ENCODE results near the gene JMJD4. TPM values are rescaled to one million over a fixed set of nuclear protein-coding genes. Genes with fewer than 3 reads are reported as not detected.

Gene JMJD4
- total RNA-seq, 1 experiment from 2014 or later, result 24.4 TPM

- H3K79me2 ChIP-seq (ENCODE audit: insufficient read depth, low read length), result no peaks in the 10 kb centered on the region
- DNase-seq, result peak; percentile 22
- H3K4me1 Mint-ChIP-seq, result no peaks in the 10 kb centered on the region
- no peaks in the 10 kb centered on the region for H3K79me1 ChIP-seq (ENCODE audit: insufficient read depth, low read depth, low read length, poor library complexity, severe bottlenecking)
- TF ChIP-seq, protein P1, sequence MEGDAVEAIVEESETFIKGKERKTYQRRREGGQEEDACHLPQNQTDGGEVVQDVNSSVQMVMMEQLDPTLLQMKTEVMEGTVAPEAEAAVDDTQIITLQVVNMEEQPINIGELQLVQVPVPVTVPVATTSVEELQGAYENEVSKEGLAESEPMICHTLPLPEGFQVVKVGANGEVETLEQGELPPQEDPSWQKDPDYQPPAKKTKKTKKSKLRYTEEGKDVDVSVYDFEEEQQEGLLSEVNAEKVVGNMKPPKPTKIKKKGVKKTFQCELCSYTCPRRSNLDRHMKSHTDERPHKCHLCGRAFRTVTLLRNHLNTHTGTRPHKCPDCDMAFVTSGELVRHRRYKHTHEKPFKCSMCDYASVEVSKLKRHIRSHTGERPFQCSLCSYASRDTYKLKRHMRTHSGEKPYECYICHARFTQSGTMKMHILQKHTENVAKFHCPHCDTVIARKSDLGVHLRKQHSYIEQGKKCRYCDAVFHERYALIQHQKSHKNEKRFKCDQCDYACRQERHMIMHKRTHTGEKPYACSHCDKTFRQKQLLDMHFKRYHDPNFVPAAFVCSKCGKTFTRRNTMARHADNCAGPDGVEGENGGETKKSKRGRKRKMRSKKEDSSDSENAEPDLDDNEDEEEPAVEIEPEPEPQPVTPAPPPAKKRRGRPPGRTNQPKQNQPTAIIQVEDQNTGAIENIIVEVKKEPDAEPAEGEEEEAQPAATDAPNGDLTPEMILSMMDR (conservative IDR thresholded peaks at IDR 0.05), result no peak
- no peak overlapping the region; a peak in 1 of 7 replicates for H3K27ac Mint-ChIP-seq
- H3K27ac ChIP-seq (ENCODE audit: insufficient read length, low read depth, low read length), result no peak overlapping the region
- no peak overlapping the region for H4K5ac ChIP-seq (ENCODE audit: insufficient read length, low read depth, low read length)
- H2AFZ ChIP-seq (ENCODE audit: low read length), result no peak overlapping the region
- no peak overlapping the region for H3K23ac ChIP-seq (ENCODE audit: insufficient read length, low read depth, low read length)
- H2BK15ac ChIP-seq (ENCODE audit: low read depth, low read length), result no peak overlapping the region
- H2AK5ac ChIP-seq (ENCODE audit: insufficient read length, low read length), result no peak overlapping the region
- no peak overlapping the region for H2BK12ac ChIP-seq (ENCODE audit: insufficient read length, low read depth, low read length)
- H3K56ac ChIP-seq (ENCODE audit: insufficient read length, low read depth, low read length), result no peak overlapping the region
- no peak overlapping the region for H3K14ac ChIP-seq (ENCODE audit: insufficient read depth, low read length)
- H3K27me3 Mint-ChIP-seq (ENCODE audit: low read depth), result no peaks in the 10 kb centered on the region; the same call in none of the 2 replicates
- H2BK120ac ChIP-seq (ENCODE audit: low read depth, low read length, poor library complexity, severe bottlenecking), result no peak overlapping the region
- H3K4ac ChIP-seq (ENCODE audit: low read depth, low read length), result no peak overlapping the region
- no peaks in the 10 kb centered on the region for H3K4me1 ChIP-seq (ENCODE audit: insufficient read depth, low read length)
- peaks cover 2 to 15% (median 11%) of the 10 kb centered on the region in 3 experiments; a peak in 5 of 7 replicates for H3K36me3 Mint-ChIP-seq (ENCODE audit: insufficient read depth in 1 of 3, low read depth in 3 of 3)
- H2BK5ac ChIP-seq (ENCODE audit: insufficient read length, low read length), result no peak overlapping the region
- no peak overlapping the region for H4K8ac ChIP-seq (replicated peaks; ENCODE audit: insufficient read length, low read depth, low read length)
- no peak overlapping the region for H3K4me3 Mint-ChIP-seq
- no peaks in the 10 kb centered on the region for H3K9me3 ChIP-seq (ENCODE audit: control insufficient read depth, low read depth, low read length)
- H3T11ph ChIP-seq (ENCODE audit: low read length), result no peak overlapping the region
- no peaks in the 10 kb centered on the region for H4K20me1 ChIP-seq (ENCODE audit: control insufficient read depth, insufficient read depth, insufficient read length)
- no peaks in the 10 kb centered on the region for H3K9me3 Mint-ChIP-seq
- no CpG with 5 or more reads among the region's 23 CpGs for WGBS (ENCODE audit: extremely low coverage, insufficient read length, low lambda C conversion rate)
- H3K18ac ChIP-seq (ENCODE audit: insufficient read length, low read depth, low read length), result no peak overlapping the region
- H2BK20ac ChIP-seq (ENCODE audit: low read depth, low read length, poor library complexity, severe bottlenecking), result no peak overlapping the region
- H3K4me2 ChIP-seq (ENCODE audit: insufficient read depth, insufficient read length, low read length), result no peak overlapping the region
- H3K27me3 ChIP-seq (ENCODE audit: insufficient read depth, low read length), result no peaks in the 10 kb centered on the region
- H4K91ac ChIP-seq (ENCODE audit: insufficient read length, low read depth, low read length), result no peak overlapping the region
- no peaks in the 10 kb centered on the region for H3K23me2 ChIP-seq (ENCODE audit: insufficient read length, low read depth, low read length, poor library complexity, severe bottlenecking)
- H3K9ac ChIP-seq (ENCODE audit: extremely low read depth, insufficient read length, low read length), result no peak overlapping the region
Measured at GRCh38 chr1:227780101-227781044, 45.3 kb upstream of the JMJD4 start.

All from H9 (cell line).